GM18502 (cell line): ENCODE results near the gene RPS6KA2.

Source experiments
- ATAC-seq: cut with Tn5 transposase; IDR thresholded peaks from one replicate; pipeline ENCODE4 v1.9.1; 2021; ENCODE audit warnings: mild to moderate bottlenecking; ENCODE audit not compliant: unreplicated experiment, poor library complexity

Gene RPS6KA2

DNA sequence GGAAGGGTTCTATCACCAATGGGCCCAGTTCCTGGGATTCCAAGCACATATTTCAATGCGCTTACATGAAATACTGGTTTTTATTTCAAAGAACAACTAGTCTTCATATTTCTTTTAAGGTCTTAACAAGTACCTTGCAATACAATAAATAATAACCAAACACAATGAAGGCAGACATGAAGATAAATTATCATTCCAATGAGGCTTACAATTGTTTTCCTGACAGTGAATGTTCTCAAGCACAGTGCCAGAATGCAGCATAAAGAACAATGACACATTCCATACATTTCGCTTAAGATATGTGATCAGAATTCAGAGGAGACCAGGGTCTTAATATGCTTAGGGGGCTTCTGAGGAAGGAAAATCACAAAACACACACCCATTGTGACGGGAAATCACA lies 66.8 kb downstream of the RPS6KA2 start:
- ATAC-seq: no peak

DNA sequence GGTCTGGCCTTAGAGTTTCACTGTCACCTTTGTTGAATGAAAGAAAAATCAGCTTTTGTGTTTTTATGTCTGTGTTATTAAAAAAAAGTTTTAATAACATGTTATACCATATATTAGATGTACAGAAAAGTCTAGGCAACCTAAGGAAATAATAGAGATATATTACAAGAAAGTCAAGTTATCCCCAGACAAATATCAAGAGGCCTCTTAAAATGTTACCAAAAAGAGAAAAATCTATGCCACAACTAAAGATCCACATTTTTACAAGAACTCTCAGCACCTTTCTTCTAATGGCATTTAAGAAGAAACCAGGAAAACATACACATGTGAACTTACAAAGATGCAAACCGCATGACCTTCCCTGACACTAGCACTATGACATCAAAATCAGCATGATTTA lies 67.4 kb downstream of the RPS6KA2 start:
- ATAC-seq: no peak

GRCh38 chr6:166559211-166559610 lies 67.8 kb downstream of the RPS6KA2 start:
- ATAC-seq: no peak

DNA sequence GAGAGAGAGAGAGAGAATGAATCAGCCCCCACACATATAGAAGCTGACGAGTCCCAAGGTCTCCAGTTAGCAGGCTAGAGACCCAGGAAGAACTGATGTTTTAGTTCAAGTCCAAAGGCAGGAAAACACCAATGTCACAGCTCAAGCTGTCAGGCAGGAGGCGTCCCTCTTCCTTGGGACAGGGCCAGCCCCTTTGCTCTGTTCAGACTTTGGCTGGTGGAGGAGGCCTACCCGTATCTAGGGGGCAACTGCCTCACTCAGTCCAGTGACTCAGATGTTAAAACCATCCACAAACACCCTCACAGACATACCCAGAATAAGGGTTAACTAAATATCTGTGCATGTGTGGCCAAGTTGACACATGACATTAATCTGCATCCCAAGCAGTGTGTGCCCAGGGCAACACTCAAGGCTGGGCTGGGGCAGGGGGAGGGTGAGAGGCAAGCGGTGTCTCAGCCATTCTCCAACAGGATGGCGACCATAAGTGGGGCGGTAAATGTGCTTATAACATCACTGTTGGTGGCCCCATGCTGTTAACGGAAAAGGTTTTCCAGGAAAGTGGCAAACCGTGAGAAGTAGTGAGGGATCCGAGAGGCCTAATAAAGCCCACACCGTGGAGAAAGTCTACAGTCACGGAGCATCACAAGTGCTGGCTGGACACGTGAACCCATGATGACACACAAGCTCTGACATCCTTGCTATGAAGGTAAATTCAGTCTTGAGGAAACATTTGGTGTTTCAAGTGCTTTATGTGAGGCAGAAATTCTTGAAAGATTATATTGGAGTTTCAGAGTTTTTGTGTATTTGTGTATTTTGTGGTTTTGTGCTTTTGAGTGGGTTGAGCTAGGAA lies 68.7 kb downstream of the RPS6KA2 start:
- no peak for ATAC-seq

DNA sequence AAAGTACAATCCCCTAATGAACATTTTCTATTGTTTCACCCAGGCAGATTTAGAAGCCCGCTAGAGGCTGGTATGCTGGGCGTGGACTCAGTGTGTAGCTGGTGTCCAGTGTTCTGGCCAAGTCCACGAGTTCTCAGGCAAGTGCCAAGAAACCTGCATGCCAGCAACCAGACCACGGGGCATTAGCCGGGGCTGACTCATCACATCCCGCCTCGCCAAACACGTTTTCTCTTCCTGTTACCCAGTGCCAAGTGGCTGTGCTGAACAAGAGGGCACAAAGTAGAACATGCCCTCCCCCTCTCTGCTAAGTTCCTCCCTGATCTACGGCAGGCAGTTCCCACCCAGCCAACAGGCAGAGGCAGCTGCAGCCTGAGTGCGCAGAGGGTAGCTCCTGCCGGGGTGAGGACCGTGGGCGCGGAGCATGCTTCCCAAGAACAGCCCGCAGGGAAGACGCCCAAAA lies 70.2 kb downstream of the RPS6KA2 start:
- ATAC-seq: peak; percentile 69

GRCh38 chr6:166556336-166556735 lies 70.7 kb downstream of the RPS6KA2 start:
- no peak for ATAC-seq

DNA sequence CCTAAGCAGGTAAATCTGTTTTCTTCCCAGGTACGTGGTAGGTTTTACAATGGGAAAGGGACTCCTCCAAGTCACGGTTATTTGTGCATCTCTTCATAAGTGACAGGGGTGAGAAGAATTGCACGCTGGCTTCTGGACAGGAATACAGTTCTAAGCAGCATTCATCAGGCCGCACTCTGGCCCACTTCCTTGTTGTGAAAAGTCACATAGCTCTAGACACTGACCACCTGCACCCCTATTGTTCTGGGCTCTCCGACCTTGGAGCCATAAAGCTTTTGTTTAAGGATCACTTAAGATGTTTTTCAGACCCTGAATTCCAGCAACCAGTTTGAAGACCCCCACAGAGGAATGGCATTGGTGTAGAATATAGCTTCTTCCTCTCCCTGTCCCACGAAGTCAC lies 72.0 kb downstream of the RPS6KA2 start:
- ATAC-seq: no peak

- no peak for ATAC-seq
Observed at GRCh38 chr6:166554316-166554715, 72.7 kb downstream of the RPS6KA2 start.

DNA sequence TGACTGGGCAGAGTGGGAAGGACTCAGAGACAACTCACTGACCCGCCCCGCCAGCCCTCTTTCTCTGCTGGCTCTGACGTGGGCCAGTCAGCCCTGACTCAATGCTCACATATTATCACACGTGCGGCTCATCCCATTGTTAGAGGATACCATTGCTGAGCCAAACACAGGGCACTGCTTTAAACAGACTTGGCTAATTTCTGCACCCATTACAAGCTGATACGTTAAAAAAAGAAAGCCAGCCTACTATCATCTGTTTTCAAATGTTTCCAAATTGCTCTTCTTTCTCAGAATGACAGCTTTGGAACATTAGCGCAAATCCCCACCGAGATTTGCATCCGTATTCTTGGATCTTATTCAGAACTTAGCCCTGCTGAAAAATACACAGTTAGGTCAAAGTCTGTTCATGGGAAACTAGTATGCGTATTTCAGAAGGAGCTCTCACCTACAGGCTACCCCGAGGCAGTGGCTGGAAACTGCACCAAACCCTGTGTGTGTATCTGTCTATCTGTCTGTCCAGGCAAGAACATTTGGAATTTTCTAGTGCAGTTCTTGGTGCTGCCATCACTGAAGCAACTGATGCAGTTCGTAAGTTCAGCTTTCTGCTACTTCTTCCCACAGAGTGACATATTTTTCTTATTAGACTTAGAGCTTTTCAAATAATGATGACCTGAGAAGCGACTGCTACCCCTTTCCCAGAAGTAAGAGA lies 73.3 kb downstream of the RPS6KA2 start:
- ATAC-seq: no peak

DNA sequence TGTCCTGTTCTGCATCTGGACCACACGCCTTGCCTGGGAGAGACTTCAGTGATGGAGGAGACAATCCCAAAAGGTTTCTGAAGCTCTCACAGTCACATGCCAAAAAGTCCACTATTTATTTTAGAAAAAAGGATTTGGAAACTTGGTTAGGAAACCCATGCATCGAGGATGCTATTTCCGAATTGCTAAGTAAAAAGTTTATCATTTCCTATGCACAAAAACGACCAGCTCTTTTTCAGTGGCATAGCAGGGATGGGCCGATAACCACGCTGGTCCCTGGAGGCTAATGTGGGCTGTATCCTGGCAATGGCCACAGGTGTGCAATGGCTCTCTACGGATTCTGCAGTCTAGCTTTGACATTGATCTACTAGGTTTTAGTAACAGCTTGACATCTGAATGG lies 74.5 kb downstream of the RPS6KA2 start:
- ATAC-seq: no peak

GRCh38 chr6:166551754-166552495 lies 75.1 kb downstream of the RPS6KA2 start:
- ATAC-seq: no peak

DNA sequence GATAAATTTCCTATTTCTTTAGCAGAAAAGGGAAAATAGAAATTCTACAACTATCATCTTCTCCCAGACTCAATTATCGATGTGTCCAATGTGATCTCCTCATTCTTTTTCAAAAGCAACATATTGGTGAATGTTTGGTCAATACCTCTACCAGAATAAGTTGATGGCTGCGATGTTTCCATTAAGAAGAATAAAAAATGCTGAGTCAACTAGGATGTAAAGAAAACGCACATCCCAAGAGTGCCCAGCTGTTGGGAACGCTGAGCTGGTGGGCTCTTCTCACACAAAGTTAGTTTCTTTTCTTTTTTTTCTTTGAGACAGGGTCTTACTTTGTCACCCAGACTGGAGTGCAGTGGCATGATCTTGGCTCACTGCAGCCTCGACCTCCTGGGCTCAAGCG lies 80.4 kb downstream of the RPS6KA2 start:
- no peak for ATAC-seq

GRCh38 chr6:166545156-166546034 lies 81.7 kb downstream of the RPS6KA2 start:
- ATAC-seq: no peak

DNA sequence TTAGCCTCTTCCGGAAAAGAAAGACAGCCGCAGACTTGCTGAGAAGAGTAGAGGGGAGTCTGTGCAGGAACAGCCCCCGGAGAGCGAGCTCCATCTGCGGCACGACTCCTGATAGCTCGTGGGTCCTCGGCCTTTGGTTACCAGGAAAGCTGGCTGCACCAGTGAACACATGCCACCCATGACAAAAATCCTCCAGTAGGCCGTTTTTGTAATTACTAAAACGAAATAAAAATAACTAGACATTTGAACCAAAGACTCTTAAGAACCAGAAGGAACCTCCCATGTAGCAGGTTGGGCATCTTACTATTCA lies 82.8 kb downstream of the RPS6KA2 start:
- ATAC-seq: no peak

DNA sequence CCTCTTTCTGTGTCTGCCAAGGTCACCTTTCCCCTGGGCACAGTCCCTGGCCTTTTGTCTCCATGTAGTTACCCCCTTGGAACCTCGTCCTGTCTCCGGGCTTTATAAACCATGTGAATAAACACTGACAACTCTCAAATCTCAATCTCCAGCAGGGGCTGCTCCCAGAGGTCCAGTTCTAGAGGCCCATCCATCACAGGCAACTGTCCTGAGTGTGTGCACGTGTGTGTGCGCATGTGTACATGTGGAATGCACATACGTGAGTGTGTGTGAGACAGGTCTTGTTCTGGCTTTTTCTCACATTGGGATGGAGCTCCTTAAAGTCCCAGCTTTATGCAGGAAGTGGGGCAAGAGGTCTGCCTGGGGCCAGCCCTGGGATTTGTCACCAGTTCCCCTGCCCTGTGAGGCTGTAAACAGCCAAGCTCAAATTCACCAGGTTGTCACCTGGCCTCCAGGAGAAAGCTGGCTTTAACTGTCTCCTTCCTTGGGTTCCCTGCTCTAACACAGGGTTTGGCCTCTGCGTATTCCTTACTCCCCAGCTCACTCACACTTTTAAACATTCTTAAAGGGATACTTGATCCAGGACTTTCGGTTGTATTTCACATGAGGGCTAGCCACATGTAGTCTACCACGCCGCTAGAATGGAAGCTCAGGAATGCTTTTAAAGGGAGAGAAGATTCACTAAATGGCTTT lies 83.3 kb downstream of the RPS6KA2 start:
- ATAC-seq: no peak

GRCh38 chr6:166542580-166542912 lies 84.5 kb downstream of the RPS6KA2 start:
- no peak for ATAC-seq

DNA sequence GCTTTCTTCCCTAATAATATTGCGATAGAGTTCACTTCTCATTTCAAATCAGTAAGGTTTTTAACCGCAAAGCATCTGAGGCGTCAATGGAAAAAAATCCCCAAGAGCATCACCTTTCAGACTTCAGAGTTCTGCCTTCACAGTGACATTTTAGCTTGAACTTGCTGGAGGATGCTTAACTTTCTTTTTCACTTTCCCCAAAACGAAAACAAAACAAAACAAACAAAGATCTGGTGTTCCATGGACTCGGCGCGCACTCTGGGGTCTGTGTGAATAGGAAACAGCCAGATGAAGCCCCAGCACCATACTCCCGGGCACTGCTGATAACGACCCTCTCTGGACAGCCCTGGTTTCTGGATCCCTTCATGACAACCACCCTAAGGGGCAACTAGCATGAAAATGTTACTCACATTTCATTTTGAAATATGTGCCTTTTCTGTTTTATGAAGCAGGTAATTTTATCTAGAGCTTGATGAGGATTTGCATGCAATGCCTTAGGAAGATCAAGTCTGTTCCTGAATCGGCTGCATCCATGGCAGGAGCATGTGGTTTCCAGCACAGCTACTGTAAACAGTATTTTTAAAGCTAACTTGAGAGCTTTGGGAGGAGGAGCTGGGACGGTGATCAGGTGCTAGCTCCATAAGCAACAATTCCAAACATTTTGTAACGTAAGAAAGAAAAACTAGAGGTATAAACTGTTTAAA lies 85.0 kb downstream of the RPS6KA2 start:
- ATAC-seq: peak; percentile 30

DNA sequence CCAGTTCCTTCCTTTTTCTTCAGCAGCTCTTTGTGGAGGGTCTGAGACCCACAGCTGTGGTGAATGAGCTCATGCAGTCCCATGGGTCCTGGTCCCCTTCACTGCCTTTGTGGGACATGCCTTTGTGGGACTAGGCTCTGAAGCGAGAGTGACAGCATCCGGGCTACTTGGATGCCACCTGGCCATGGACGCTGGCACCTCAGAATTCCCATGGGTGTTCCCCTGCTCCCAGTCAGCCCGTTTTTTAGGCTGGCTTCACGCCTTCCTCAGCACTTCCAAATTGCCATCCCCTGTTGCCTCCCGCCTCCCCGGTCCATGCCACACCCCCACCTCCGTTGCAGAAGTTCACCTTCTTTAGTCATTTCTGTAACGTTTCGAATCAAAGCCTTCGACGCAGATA lies 85.7 kb downstream of the RPS6KA2 start:
- ATAC-seq: peak; percentile 46

GRCh38 chr6:166540631-166541331 lies 86.3 kb downstream of the RPS6KA2 start:
- ATAC-seq: peak; percentile 97
